ENCODE results near the gene PTPRH.

The PTPRH gene

GRCh38 chr19:55246462-55247451, 37.5 kb upstream of the PTPRH start:
- no peak for DNase-seq (ENCODE audit: low read depth in 1 of 2, low spot score in 1 of 2)

GRCh38 chr19:55245236-55245904, 36.1 kb upstream of the PTPRH start:
- DNase-seq (ENCODE audit: low read depth in 1 of 2, low spot score in 1 of 2) = no peak

DNA sequence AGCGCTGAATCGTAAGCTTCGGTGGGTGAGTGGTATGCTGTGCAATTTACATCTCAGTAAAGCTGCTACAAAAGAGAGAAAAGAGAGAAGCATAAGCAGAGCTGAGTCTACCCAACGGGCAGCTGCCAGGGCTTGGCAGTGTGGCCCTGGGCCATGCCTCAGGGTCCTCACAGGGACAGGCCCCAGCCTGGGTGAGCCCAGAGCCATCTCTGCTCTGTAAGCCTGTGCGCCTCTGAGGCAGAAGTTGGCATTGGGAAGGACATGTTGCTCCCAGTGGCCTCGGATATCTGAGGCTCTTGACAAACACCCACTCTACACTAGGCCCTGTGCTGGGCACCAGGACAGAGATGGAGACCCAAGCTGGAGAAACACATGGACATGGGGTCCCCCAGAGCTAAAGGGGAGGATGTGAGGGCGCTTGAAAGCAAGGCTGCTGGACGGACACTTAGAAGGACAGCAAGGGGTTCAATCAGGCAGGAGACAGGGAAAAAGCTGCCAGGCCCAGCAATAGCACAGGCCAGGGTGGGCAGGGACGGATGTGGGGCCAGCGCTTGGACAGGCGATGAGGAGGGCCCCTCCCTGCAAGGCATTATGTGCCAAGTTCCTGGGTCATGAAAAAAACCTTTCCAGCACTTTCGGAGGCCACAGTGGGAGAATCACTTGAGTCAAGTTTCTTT, 34.8 kb upstream of the PTPRH start:
- no peak for DNase-seq (ENCODE audit: low read depth in 1 of 2, low spot score in 1 of 2)

DNA sequence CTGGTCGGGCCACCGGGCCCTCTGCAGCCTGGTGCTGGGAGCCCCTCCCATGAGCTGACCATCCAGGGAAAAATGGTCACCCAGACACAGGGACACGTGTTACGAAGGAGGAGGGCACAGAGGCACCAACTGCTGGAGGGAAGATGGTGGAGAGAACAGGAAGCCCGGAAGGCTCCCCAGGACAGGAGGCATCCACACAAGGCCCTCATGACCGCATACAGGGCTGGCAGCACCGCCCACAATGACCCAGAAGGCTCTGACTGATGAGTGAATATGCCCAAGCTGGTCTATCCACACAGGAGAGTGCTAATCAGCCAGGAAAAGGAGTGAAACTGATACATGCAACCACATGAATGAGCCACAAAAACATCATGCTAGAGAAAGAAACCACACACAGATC, 33.2 kb upstream of the PTPRH start:
- DNase-seq (ENCODE audit: low read depth in 1 of 2, low spot score in 1 of 2) = no peak

DNA sequence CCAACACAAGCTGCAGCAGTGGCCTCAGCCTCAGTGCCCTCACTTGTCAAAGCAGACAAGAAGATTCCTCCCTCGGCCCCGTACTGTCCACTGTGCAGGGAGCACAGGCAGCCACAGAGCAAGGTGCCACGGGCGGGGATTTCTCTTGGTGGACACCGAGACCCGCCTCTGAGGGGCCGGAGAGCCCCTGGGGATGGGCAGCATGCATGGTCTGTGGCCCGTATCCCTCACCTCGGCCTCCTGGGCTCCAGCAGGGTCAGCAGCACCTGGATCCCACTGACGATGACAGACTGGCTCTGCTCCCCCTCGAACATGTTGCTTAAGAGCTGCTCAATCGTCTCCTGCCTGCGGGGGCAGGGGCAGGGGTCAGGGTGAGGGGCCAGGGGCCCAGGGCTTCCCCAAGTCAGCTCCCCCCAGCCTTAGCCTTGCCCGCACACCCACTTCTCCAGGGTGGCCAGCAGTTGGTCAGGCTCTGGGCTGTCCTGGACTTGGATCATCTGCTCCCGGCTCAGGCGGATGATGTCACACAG, 32.7 kb upstream of the PTPRH start:
- DNase-seq (ENCODE audit: low read depth in 1 of 2, low spot score in 1 of 2) = no peak

DNA sequence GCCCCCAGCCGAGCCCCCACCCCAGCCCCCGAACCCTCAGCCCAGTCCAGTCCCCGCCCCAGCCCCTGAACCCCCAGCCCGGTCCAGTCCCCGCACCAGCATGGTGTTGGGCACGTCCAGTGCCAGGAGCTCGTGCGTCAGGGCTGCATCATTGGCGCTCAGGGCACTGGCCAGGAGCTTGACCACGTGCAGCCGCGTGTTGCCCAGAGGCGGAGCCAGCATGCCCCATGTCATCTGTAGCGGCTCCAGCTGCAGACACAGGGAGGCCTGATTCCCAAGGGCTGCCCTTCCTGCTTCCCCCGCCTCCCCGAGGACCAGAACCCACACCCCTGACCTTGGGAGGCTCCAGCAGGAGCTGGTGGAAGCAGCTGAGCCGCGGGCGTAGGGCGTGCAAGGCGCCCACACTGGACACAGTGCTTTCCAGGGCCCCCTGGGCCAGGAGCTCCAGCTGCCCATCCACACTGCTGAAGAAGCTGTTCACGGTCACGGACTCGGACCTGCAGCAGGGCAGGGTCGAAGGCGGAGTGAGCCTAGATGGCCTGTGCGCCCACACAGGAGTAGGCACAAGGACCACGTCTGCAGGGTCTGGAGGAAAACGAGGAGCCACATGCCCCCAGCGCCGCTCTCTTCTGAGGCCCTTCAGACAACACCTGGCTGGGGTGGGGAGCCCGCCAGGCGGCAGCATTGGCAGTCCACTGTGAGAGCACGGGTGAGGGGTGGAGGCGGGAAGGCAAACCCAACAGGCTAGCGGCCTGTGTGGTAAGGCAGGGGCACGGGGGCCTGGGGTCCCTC, 32.0 kb upstream of the PTPRH start:
- no peak for DNase-seq (ENCODE audit: low read depth in 1 of 2, low spot score in 1 of 2)

DNA sequence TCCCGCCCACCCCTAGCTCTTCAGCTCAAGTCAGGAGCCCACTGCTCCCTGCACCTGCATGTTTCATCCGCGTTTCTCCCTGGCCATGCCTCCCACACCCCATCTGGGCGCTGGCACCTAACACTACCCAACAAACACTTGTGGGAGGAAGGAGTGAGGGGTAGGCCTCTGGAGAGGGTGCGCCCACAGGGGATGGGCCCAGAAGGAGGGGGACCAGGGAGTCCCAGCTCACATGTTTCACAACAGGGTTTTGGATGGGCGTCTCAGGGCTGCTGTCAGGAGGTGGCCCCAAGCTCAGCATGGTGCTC, 31.4 kb upstream of the PTPRH start:
- DNase-seq (ENCODE audit: low read depth in 1 of 2, low spot score in 1 of 2) = no peak

- DNase-seq (ENCODE audit: low read depth in 1 of 2, low spot score in 1 of 2) = no peak
These were observed 29.7 kb upstream of the PTPRH start for GRCh38 chr19:55239004-55239403.

- DNase-seq (ENCODE audit: low read depth in 1 of 2, low spot score in 1 of 2) = no peak
These were observed 28.7 kb upstream of the PTPRH start for GRCh38 chr19:55238030-55238429.

DNA sequence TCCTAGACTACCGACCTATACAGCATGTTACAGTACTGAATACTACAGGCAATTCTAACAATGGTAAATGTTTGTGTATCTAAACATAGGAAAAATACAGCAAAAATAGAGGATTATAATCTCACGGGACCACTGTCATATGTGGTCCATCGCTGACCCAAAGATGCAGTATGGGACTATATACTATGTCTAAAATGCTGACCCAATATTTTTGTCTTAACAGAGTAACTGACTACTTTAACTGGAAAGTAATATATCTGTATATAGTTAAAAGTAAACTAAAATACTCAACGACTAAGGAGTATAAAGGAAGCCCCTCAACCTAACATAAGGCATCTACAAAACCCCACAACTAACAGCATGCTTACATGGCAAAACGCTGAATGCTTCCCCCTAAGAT, 23.7 kb upstream of the PTPRH start:
- DNase-seq (ENCODE audit: low read depth in 1 of 2, low spot score in 1 of 2) = no peak

GRCh38 chr19:55232286-55232602, 22.9 kb upstream of the PTPRH start:
- DNase-seq (ENCODE audit: low read depth in 1 of 2, low spot score in 1 of 2) = no peak

DNA sequence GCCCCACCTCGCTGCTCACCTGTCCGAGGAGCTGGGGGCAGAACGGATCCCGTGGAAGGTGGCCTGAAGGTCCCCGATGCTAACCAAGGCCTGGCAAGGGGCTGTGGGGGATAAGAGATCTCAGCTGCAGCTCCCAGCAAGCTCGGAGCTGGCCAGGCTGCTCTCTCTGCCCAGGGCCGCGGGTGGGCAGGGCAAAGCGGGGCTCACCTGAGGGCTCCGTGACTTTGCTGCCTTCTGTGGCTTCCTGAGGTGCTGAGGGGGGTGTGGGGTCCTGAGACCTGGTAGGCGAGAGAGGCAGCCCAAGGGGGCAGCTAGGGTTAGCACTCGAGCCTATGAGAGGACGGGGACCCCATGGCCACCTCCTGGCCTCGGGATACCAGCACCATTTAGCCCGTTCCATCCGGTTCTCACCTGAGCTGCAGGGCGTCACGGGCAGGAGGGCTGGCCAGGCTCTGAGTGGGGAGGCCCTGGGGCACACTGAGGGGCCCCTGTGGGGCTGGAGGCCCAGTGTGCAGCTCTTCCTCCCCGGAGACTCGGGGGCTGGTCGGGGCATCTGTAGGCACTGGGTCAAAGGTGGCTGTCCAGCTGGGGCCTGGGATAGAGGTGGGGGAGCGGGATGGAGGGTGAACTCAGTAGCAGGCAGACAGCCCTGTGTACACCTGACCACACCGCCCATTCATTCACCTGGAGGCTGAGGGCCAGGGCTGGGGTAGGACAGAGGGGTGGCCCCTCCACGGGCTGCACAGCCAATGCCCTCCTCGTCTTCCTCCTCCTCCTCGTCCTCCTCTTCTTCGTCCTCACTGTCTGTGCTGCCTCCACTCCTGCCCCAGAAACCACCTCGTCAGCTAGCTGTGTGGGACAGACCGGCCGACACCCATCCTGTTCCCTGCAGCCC, 22.3 kb upstream of the PTPRH start:
- DNase-seq (ENCODE audit: low read depth in 1 of 2, low spot score in 1 of 2) = no peak

GRCh38 chr19:55230780-55231179, 21.5 kb upstream of the PTPRH start:
- no peak for DNase-seq (ENCODE audit: low read depth in 1 of 2, low spot score in 1 of 2)

DNA sequence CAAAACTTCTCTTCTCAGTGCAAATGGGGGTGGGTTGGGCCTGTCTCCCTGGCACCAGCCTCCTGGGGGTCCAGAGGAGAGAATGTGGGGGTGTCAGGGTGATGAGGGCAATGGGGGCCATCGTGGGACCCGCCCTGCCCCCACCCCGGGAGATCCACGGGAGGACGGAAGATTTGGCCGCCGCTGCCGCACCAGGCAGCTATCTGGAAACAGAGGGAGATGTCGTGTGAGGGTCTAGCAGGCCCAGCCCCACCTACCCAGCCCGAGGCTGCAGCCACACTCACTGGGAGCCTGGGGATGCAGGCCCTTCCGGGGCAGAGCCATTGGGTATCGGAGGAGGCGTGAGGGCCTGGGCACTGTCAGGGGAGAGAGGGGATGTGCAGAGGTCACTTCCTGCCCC, 21.0 kb upstream of the PTPRH start:
- DNase-seq (ENCODE audit: low read depth in 1 of 2, low spot score in 1 of 2) = no peak

DNA sequence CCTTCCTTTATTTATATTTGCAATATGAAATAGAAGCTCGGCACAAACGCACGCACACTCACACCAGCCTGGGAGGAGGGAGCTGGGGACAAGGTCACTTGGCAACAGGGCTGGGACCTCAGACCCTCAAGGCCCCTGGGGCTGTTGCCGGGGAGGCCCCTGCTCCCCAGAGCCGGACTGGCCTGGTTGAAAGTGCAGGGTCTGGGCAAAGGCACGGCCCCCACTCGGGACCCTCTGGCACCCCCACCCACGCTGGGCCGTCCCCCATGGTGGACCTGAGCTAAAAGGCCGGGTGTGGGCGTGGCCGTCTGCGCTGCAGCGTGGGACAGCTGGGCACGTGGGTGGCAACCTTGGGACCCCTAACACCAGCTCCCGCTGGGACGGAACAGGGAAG, 20.5 kb upstream of the PTPRH start:
- DNase-seq (ENCODE audit: low read depth in 1 of 2, low spot score in 1 of 2) = no peak

DNA sequence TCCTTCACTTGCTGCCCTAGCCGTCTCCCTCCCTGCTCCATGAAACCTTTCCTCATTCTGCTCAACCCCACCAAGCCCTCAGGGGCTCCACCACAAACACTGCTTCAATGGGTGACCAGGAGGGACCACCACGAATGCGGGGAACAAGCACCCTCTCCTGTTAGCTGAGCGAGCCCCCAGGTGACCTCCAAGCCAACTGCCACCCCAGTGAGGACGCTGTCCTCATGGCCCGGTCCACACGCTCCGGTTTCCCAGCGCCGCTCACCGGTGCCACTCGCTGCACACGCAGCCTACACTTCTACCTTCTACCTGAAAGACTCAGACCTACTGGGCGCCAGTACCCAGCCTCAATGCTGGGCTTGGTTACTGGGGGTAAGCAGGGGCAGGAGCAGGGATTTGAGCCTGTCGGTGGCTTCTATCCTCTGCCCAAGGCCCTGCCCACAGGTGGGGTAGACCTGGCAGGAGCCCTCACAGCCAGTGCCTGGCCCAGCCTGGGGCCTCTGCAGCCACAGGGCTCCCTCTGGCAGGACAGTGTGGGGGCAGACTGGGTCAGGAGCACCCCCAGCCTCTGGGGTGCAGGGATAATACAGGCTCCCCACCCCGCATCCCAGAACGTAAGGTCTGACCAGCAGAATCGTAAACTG, 20.0 kb upstream of the PTPRH start:
- DNase-seq (ENCODE audit: low read depth in 1 of 2, low spot score in 1 of 2) = no peak

GRCh38 chr19:55228403-55229031, 19.2 kb upstream of the PTPRH start, which contains the start of gene TMEM86B:
Gene TMEM86B (minus strand): TSS chr19:55228763. CDS start chr19:55228741, 22 bp downstream.
- no peak for DNase-seq (ENCODE audit: low read depth in 1 of 2, low spot score in 1 of 2)

DNA sequence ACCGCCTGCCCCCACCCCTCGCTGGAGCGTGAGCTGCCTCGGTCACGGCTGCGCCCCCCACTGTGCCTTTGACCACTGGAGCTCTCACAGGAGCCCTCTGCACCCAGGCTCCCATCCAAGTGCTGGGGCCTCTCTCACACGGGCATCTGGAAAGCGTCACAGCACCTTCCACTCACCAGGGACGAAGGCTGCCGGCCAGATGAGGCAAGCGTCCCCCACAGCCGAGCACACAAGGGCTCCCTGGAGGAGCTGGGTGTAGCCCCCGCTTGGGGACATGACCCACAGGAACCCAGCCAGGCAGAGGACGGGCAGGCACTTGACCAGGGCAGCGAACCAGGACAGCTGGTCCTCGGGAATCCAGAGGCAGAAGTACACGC, 18.7 kb upstream of the PTPRH start:
- no peak for DNase-seq (ENCODE audit: low read depth in 1 of 2, low spot score in 1 of 2)
